AG09309 (cell line): ENCODE data around the gene SLAMF8.

ENCODE experiments used
- DNase-seq: peaks from one replicate; pipeline ENCODE4 v3.0.0-alpha.2; 2010; ENCODE audit warnings: low read depth
- H3K4me3 ChIP-seq: 2 replicates; pipeline ENCODE4 v1.5.1; 2011; ENCODE audit warnings: mild to moderate bottlenecking, low read depth, low read length, moderate library complexity; ENCODE audit not compliant: control insufficient read depth
- CTCF ChIP-seq: IDR thresholded peaks from 2 replicates; pipeline ENCODE4 v1.5.1; 2011; ENCODE audit warnings: mild to moderate bottlenecking, low read depth, low read length, inconsistent platforms; ENCODE audit not compliant: insufficient read depth, control insufficient read depth; ENCODE audit errors: missing control alignments

SLAMF8 gene

DNA sequence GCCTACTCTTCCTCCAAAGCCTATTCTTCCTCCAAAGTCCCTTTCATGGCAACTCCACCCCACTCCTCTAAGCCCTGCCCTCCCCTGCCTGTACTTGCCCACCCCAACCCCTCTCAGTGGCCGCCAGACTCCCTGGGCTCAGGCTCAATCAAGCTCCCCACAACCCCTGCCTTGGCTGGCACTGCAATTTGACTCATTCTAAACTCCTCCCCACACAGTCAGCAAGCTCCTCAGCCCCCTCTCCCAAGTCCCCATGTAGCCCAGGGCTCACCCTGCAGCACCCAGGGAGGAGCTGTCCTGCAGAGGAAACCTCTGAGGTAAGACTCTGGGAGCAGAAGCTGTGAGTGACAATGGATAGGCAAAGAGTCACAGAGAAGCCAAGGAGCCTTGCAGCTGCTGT lies 39.4 kb downstream of the SLAMF8 start:
- TF ChIP-seq CTCF: no peak
- H3K4me3 ChIP-seq: no peak overlapping the region
- DNase-seq: no peak

DNA sequence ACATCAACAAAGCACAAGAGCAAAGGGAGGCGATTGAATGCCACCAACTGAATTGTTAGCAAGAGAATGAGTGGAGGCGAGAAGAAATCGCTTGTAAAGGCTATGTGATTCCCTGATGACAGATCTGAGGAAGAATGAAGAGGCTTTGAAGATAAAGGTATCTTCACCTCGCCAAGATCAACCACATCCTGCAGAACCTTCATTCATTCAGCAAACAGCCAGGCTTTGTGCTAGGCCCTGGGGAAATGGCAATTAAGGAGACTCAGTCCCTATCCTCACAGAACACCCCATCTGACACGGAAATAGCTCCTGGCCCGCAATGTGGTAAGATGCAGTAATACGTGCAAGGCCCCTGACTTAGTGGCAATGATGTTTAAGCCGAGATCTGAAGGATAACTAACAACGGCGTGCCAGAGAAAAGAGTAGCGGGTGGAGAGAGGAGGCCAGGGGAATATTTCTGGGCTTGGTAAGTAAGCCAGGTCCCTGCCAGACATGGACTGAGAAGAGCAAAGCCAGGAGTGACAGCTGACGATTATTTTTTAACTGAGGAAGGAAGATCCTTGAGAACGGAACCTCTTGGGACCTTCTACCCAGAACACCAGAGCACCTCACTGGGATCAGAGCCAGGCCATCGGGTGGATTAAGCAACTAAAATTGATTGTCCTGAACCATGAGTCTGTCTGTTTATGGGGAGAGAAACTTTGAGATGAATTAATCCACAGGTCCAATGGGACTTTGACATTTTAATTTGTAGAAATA lies 40.4 kb downstream of the SLAMF8 start:
- no peak for TF ChIP-seq CTCF

DNA sequence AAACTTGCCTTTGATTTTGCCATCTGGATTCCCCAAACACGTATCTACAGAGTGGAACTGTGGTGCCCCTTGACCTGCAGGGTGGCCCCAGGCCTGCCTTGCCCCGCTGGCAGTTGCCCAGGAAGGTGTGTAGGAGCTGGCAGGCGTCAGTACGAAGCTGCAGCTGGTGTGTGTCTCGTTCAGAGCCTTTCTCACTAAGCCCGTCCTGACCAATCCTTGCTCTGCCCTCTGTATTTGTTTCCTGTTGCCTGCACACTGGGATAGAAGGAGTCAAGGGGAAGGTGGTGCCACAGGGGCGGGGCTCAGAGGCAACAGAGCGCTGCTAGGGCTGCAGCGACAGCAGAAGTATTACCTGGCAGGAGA lies 41.0 kb downstream of the SLAMF8 start:
- H3K4me3 ChIP-seq: no peak overlapping the region
- DNase-seq: no peak
- no peak for TF ChIP-seq CTCF

More for the DNA sequence above, 40.4 kb downstream of the SLAMF8 start:
- no peak overlapping the region for H3K4me3 ChIP-seq
- DNase-seq: no peak

DNA sequence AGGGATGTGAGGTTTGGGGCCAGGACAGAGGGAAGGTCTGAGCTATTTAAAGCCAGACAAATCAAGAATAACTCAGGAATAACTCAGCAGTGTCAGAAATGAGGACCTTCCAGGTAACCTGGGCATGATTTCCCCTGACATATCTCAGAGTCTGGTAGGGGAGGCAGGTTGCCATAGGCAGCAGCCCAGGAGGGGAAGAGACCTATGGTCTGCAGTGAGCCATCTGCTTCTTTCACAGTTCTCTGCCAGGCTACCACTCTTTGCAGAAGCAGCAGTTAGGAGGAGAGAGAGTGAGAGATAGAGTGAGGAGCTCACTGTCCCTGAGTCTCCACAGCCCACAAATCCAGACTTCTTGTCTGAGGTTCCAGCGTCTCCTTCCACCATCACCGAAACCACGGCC lies 42.1 kb downstream of the SLAMF8 start:
- no peak for TF ChIP-seq CTCF
- no peak overlapping the region for H3K4me3 ChIP-seq
- DNase-seq: no peak

GRCh38 chr1:159869173-159869572 lies 42.5 kb downstream of the SLAMF8 start:
- H3K4me3 ChIP-seq: no peak overlapping the region
- TF ChIP-seq CTCF: no peak
- DNase-seq: no peak

- no peak for DNase-seq
- no peak overlapping the region for H3K4me3 ChIP-seq
- no peak for TF ChIP-seq CTCF
Measured at GRCh38 chr1:159869607-159870006, 42.9 kb downstream of the SLAMF8 start.

DNA sequence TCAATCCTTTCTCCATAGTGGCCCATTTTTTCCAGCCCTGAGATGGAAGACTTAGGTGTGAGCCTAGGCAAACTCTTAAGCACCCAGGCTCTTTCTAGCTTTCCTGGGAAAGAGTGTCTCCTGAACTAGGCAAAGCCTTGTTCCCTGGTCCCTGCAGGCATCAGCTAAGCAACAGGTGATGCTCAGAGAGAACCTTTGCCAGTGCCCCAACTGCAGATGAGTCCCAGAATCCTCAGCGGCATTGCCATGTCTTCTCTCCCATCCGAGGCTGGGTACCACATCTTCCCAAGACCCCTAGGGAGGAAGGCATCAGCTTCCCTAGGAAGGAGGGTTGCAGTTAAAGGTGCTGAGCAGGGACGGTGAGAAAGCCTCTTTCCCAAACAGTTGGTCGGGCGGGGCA lies 44.0 kb downstream of the SLAMF8 start:
- no peak overlapping the region for H3K4me3 ChIP-seq
- no peak for DNase-seq
- TF ChIP-seq CTCF: no peak
